GM12801 (cell line): ENCODE data around the gene UBL4B.
A peak's percentile ranks its signal among the peaks of the same experiment; 100 is the strongest.

Experiments
- CTCF ChIP-seq: IDR thresholded peaks from one replicate; pipeline ENCODE4 v1.5.1; 2011; ENCODE audit warnings: control low read depth; ENCODE audit not compliant: insufficient read length; ENCODE audit errors: extremely low read depth

Gene UBL4B

GRCh38 chr1:110094931-110095654 is 17.1 kb upstream of the UBL4B start:
- no peak for TF ChIP-seq CTCF

- TF ChIP-seq CTCF = no peak
Observed at GRCh38 chr1:110097507-110098221, 14.6 kb upstream of the UBL4B start.

- TF ChIP-seq CTCF = no peak
Observed at GRCh38 chr1:110098222-110099026, 13.8 kb upstream of the UBL4B start.

- no peak for TF ChIP-seq CTCF
Observed at GRCh38 chr1:110100335-110100734, 11.9 kb upstream of the UBL4B start.

GRCh38 chr1:110102081-110102480 is 10.2 kb upstream of the UBL4B start:
- no peak for TF ChIP-seq CTCF

- peak; percentile 60 for TF ChIP-seq CTCF
Observed at GRCh38 chr1:110106013-110106941, 6.0 kb upstream of the UBL4B start.
